NOMO-1 treated with DMSO at 0.1 percent for 48 hours (cell line): ENCODE data around the gene C1orf167.
A peak's percentile ranks its signal among the peaks of the same experiment; 100 is the strongest.

Experiments used
- DNase-seq: peaks from one replicate; lab custom pipeline; 2025; ENCODE audit not compliant: unreplicated experiment; lab: John Stamatoyannopoulos, UW

The C1orf167 gene

DNA sequence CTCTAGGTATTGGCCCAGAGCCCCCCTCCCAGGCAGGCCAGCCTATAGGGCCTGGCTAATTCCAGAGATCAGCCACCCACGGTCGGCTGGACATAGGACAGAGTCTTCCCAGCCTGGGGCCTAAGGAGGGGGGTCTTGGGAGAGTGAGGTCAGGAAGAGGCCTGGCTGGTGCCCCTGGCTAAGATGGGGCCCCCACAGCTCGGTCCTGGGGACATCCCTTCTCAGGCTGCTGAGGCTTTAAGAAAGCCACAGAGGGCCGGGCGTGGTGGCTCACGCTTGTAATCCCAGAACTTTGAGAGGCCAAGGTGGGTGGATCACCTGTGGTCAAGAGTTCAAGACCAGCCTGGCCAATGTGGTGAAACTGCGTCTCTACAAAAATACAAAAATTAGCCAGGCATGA, 2.5 kb downstream of the C1orf167 start:
- no peak for DNase-seq

DNA sequence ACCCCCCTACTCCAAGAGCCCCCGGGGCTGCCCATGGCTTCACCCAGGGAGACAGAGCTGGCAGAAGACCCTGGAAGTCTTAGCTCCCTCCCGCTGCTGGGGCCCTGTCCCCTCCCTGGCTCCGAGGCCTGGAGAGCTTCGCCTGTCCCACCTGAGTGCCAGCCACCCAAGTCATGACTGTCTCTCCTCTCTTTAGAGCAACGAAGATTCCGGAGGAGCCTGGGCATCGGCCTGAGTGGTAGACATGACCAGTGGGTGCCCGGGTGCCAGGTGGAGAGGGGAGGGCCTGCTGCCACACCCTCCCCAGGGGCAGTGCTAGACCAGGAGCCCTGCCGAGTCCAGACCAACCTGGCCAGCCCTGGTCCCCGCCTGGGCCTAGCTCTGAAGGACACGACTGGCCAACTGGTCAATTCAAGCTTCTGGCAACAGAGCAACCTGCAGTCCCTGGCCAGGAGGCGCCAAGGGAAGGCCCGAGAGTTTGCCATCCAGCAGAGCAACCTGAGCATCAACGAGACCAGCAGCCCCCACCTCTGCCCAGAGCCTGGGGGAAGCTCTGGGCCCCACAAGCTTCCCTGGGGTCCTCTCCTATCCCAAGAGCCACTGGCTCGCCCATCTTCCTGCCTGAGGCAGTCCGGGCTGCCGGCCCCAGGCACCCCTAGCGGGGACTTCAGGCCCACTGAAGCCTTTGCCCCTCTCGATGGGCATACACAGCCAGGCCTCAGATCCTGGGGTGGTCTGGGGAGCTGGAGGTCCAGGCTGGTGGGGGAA, 3.9 kb downstream of the C1orf167 start:
- DNase-seq: no peak

DNA sequence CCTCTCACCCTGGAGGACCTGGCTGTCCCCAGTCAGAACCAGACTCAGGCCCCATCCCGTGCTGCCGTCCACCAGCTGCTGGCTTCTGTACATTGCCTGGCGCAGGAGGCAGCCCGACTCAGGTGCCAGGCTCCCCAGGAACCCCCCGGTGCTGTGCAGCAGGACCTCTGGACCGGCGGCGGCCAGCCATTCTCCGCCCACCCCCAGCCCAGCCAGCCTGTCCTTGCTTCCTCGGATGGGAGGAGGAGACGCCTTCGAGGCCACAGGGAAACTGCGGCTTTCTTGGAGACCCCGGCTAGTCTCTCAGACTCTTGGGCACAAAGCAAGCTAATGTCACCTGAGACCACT, 4.4 kb downstream of the C1orf167 start:
- DNase-seq: no peak

DNA sequence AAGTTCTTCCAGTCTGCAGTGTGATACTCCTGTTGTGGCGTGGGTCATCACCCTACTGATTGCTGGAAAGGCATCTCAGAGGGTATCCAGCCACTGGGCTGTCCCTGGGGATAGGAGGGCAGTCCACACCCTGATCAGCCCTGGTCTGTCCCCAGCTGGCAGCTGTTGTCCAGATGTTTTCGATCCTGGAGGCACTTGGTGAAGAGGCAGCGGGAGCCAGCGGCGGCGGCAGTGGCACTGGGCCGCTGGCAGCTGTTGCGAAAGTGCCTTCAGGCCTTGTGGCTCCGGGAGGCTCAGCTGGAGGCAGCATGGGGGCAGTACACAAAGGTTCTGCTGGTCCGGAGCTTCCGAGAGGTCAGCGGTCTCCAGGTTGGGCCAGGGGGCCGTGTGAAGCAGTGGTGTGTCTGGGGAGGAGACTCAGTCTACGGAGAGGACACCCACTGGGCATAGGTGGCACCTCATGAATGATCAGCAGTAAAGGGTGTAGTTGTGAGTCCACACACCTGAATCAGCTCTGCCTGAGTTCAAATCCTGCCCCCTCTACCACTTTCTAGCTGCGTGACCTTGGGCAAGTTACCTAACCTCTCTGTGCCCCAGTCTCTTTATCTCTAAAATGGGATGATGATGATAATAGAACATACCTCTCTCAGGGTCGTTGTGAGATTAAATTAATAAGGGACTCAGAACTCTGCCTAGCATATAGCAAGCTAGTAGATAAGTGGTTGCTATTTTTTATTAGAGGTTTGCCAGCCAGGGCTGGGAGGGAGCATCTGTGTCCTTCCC, 6.1 kb downstream of the C1orf167 start:
- DNase-seq: no peak

DNA sequence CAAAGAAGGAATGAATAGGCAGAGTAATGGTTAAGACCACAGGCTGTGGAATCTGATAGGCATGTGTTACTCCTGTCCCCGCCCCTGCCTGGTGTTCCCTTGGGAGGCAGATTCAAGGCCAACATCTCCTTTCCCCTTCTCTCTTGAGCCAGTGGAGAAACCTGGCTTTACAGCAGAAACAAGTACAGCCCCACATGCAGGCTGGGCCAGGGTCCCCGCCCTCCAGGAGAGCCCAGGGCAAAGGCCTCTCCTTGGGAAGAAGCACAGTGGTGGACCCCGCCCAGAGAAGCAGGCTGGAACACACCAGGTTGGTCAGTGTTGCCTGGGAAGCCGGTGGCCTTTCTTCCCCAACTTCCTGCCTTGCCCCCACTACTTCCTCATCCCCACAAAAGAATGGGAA, 6.8 kb downstream of the C1orf167 start:
- no peak for DNase-seq

DNA sequence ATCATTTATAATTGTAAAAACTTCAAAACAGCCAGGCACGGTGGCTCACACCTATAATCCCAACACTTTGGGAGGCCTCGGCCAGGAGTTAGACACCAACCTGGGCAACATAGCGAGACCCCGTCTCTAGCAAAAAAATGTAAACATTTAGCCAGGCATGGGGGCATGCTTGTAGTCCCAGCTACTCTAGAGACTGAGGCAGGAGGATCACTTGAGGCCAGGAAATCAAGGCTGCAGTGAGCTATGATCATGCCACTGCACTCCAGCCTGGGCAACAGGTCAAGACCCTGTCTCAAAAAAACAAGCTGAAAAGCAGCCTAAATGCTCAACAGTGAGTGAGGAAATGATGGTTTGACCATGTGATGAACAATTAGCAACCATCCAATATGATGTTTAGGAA, 7.3 kb downstream of the C1orf167 start:
- DNase-seq: no peak

DNA sequence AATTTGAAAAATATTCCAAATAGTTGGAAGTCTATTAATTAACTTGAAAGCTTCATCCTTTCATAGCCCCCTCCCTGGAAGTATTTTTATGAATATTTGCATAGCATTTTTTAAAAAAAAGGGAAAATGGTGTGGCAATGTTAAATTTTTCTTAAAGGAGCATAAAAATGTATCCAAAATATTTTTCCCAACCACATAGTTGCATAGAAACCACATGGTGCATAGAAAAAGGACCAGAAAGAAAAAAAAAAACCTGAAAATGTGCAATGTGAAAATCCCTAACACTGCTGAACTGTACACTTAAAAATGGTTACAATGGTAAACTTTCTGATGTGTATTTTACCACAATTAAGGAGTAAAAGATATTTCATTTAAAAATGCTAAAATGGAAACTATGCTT, 8.0 kb downstream of the C1orf167 start:
- no peak for DNase-seq

DNA sequence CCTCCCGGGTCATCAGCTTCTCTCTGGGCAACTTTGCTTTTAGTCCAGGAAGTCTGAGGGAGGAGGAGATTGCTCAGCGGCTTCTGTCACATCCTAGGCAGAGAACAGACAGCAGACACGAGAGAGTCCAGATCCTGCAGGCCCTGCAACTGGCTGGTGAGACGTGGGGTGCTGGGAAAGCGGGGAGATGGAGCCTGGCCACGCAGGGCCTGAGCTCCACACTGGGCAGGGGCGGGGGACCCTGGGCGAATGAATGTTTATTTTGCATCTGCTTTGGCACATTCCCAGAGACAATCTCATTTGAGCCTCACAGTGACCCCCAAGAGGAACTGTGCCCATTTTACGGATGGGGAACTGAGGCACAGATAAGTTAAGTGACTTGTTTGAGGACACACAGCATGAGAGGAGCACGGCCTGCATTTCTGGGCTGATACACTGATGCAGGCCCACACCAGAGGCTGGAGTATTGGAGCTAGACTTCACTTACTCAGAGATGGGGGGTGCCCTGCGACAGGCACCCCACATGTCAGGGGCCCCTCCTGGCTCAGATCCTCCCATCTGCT, 9.6 kb downstream of the C1orf167 start:
- DNase-seq: no peak

DNA sequence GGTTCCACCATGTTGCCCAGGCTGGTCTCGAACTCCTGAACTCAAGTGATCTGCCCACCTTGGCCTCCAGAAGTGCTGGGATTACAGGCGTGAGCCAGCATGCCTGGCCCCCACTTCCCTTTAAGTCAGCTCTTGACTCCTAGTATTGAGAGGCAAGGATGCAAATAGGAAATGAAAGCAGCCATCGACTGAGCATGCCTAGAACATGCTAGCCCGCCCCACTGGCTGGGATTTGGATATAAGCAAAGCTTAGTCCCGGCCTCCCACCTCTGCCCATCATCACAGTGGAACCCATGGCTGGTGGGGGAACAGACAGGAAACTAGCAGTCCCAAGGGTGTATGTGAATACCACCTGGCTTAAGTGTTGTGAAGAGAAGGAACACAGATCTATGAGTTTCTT, 10.5 kb downstream of the C1orf167 start:
- peak; percentile 40 for DNase-seq

DNA sequence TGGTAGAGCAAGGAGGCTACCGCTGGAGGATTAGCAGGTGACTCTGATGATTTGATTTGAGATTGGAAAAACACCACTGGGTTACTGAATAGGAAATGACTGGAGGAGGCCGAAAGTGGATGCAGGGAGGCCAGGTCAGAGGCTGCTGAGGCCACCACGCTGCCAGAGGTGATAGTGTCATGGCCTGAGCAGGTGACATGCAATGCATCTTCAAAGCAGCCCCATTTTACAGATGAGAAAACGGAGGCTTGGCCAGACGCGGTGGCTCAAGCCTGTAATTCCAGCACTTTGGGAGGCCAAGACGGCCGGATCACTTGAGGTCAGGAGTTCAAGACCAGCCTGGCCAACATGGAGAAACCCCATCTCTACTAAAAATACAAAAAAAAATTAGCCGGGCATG, 12.8 kb downstream of the C1orf167 start:
- DNase-seq: no peak

DNA sequence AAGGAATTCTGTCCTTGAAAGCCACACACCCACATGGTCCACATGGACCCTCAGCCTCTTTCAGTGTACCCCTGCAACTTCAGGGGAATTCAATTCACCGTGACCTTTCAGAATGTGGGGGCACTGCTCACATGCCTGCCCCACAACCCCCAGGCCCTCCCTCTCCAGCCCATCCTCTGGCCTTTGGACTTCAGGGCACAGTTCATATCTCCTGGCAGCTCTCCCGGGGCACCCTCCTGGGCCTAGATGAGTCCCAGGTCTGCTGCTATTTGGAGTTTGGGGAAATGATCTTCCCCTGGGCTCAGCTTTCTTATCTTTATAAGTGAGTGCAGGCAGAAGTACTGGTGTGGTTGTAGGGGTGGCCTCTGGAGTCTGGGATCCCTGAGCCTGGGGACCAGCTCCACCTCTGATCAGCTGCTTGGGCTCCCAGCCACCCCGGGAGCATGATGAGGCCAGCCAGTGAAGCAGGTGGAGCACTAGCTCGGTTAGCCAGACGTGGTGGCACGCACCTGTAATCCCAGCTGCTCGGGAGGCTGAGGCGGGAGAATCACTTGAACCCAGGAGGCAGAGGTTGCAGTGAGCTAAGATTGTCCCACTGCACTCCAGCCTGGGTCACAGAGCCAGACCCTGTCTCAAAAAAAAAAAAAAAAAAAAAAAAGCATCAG, 15.8 kb downstream of the C1orf167 start:
- no peak for DNase-seq

DNA sequence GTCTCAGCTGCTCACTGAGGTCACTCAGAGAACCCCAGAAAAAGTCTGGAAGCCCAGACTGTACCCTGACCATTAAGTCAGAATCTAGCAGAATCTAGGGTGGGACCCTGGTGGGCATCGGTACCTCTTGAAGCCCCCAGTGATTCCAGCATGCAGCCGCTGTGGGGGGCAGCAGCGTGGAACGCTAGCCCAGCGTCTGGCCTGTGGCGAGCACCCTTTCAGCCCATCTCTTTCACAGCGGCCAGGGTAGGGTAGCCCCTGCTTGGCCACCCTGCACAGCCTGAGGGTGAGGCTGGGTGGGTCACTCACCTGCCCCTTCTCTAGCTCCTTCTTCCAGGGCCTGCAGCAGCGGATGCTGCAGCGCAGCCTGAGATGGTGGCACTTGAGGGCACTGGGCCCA, 16.3 kb downstream of the C1orf167 start:
- DNase-seq: no peak

DNA sequence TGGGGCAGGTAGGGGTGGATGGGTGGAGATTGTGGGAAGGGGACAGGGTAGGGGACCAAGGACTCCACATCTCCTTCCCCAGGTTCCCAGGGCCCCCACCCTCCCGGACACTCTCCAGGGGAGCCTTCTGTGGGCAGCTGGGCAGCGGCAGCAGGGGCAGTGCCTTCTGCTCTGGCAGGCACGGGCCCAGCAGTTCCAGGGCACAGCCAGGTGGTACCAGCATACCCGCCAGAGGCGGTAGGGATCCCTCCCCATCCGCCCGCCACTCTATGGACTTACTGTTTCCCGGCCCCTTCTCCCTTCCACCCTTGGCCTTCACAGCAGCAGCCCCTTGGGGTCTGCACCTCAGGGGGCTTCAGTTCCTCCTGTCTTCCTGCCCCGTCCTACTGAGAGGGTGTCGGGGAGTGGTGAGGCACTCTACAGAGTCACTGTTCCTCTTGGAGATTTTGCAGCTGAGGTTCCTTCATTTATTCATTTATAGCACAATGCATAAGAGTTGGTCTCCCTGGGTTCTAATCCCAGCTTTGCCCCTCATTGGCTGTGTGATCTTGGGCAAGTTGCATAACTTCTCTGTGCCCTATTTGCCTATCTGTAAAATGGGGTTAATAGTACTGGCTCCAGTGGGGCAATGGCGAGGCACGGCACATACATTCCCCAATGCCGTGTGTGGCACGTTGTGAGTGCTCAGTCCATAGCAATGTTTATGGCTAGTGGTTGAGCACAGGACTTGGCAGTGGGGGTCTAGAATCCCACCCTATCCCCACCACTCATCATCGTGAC, 17.0 kb downstream of the C1orf167 start:
- no peak for DNase-seq

DNA sequence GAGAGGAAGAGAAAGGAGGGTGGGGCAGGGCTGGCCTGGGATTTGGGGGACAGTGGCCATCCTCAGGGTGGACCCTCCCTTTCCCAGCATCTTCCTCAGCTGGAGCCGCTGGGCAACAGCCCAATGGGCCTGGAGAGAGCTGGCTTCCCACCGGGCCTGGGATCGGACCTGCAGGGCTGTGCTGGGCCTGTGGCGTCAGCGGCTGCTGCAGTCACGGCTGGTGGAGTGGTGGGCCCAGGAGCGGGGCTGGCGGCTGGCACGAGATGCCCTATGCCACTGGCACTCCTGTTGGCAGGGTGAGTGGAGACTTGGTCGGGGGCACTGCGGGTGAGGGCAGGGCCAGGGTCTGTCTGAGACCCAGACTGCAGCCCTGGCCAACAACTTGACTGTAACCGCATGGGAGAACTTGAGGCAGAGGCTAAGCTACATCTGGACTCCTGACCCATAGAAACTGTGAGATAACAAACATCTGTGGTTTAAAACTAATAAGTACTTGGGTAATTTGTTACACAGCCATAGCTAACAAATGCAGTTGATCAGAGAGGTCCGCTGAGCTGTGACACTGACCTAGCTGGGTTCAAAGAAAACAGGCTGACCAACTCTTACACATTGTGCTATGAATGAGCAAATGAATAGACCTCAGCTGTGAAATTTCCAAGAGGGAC, 17.9 kb downstream of the C1orf167 start:
- DNase-seq: no peak

DNA sequence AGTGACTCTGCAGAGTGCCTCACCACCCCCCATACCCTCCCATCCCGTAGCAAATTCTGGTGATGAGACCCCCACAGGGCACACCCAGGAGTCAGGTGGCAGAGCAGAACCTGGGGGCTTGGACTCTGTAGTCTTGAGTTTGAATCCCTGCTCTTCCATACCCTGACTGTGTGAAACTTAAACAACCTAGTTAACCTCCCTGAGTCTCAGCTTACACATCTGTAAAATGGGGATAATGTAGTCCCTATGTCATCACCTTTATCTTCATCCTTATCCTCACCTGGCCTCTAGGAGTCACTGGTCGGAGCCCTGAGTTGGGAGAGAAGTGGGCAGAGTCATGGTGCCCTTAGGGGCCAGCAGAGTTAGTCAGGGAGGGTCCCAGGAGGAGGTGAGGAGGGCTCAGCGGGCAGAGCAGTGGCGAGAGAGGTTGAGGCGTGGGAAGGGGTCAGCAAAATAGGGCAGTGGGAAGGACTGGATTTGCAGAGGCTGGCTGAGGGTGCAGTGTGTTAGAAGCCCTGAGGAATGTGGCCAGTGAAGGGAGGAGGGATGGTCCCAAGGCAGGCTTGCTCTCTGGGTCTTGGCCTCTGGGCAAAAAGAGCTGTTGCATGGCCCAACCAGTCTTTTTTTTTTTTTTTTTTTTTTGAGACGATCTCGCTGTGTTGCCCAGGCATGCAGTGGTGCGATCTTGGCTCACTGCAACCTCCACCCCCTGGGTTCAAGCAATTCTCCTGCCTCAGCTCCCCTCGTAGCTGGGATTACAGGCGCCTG, 18.6 kb downstream of the C1orf167 start:
- DNase-seq: no peak

DNA sequence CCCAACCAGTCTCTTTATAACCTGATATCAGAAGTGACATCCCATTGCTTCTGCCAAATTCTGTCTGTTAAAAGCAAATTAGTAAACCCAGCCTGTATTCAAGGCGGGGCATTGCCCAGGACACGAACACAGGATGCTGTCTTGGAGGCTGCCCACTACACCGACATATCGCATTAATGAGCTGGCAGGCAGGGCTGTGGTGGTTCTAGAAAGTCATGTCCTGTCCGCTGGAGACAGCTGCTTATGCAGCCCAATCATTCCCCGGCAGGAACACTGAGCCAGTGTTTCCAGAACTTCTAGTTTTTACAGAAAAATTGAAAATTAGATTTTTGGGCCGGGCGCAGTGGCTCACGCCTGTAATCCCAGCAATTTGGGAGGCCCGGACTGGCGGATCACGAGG, 19.3 kb downstream of the C1orf167 start:
- no peak for DNase-seq

DNA sequence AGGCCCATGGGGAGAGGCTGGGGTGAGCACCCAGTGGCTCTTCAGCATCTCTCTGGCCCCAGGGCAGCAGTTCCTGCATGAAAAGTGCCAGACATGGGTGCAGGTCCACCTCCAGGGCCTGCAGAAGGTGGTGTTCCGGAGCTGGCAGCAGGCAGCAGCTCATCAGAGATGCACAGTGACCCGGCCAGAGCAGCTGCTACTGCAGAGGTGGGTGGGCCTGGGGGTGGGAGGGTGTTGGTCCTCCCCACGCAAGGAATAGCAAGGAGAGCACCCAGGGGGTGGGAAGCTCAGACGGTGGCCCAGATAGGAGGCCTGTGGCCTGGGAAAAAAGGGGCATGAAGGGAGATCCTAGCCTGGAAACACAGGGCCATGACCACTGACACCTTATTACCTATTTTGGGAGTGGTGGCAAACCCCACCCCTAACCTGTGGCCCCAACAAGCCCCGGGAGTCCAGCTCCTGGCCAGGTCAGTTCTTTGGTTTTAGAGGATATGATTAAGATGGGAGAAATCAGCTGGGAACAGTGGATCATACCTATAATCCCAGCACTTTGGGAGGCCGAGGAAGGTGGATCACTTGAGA, 20.2 kb downstream of the C1orf167 start:
- DNase-seq: no peak

DNA sequence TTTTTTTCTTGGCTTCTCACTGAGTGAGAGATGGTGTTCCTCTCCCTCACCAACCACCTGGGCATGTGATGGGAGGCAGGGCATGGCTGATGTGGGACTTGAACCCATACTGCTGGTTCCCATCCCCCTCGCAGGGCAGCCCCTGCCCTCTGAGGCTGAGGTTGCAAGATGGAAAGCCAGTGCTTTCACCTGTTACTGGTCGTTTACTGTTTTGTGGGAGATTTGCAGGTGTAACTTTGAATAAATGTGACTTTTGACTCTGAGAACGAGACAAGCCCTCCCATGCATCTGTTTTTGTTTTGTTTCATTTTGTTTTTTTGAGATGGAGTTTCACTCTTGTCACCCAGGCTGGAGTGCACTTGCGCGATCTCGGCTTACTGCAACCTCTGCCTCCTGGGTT, 21.6 kb downstream of the C1orf167 start:
- no peak for DNase-seq

DNA sequence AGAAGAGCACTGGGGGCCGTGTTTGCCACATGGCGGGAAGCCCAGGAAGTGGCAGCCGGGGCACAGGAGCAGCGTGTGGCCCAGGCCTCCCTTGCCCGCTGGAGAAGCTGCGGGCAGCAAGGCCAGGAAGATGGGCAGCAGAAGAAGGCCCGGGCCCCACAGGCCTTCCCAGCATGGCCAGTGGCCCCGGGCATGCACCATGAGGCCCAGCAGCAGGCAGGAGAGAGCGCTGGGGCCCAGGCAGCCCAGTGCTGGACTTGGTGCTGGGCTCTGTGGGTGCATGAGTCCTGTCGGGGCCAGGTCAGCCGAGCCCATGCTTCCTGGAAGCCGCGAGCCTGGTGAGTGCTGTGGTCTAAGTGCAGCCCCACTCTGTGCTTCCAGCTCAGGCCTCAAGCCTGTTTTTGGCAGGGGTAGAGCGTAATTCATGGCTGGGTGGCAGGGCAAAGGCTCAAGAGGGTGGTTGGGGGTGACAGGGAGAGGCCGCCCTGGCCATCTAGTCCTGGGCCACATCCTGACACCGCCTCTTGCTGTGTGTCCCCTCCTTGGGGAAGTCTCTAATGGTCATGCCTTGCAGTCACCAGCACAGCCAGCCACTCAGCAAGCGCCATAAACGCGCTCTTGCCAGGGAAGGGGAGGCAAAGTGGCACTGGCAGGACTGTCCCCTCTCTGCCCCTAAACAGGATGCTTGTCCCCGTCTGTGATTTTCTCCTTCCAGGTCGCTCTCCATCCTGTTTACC, 22.4 kb downstream of the C1orf167 start:
- no peak for DNase-seq
